Gastroesophageal sphincter (tissue), 4 donors: ENCODE results near the gene ZNF486. TPM values are rescaled to one million over a fixed set of nuclear protein-coding genes. Genes with fewer than 3 reads are reported as not detected.

Experiments used
- ATAC-seq: fragments of 150-250 bp; one replicate; pipeline ENCODE4 v1.9.1; 2016; ENCODE audit warnings: mild to moderate bottlenecking, moderate library complexity
- H3K27ac ChIP-seq, 4 donors: fragments of 200-600 bp; sonication (generic) in 3 of 4; 1 replicate in 3 of 4; 2 replicates in 1 of 4; pipeline ENCODE4 v1.5.1; 2016 to 2019
- H3K27me3 ChIP-seq: fragments of 200-600 bp; sonication (generic); one replicate; pipeline ENCODE4 v1.5.1; 2019
- H3K36me3 ChIP-seq, 2 donors: fragments of 200-600 bp; sonication (generic); one replicate each; pipeline ENCODE4 v1.5.1; 2019; ENCODE audit warnings: control low read depth in 1 of 2
- H3K4me1 ChIP-seq, 3 donors: fragments of 200-600 bp; sonication (generic); 1 replicate in 2 of 3; 2 replicates in 1 of 3; pipeline ENCODE4 v1.5.1; 2016 to 2019; ENCODE audit warnings: control low read depth in 2 of 3
- H3K4me3 ChIP-seq, 2 donors: fragments of 200-600 bp; sonication (generic); one replicate each; pipeline ENCODE4 v1.5.1; 2019; ENCODE audit warnings: mild to moderate bottlenecking in 1 of 2, moderate library complexity in 1 of 2
- H3K9me3 ChIP-seq, 3 donors: fragments of 200-600 bp; sonication (generic); one replicate each; pipeline ENCODE4 v1.5.1; 2017 to 2019; ENCODE audit warnings: control low read depth in 2 of 3
- CTCF ChIP-seq, 4 experiments: fragments of 200-600 bp in 2 of 4; fragments of 450-650 bp in 2 of 4; sonication (generic) in 1 of 4; IDR thresholded peaks; one replicate each; pipeline ENCODE4 v1.5.1; 2017 to 2019; ENCODE audit warnings: antibody characterized with exemption in 4 of 4, mild to moderate bottlenecking in 2 of 4, moderate library complexity in 2 of 4
- EP300 ChIP-seq: sonication (generic); formaldehyde crosslinking; IDR thresholded peaks from one replicate; pipeline ENCODE4 v1.6.1; 2017; ENCODE audit warnings: antibody characterized with exemption, mild to moderate bottlenecking
- POLR2A ChIP-seq, 2 donors: fragments of 450-650 bp; IDR thresholded peaks; one replicate each; pipeline ENCODE4 v1.6.1; 2017; ENCODE audit warnings: antibody characterized with exemption in 2 of 2, mild to moderate bottlenecking in 2 of 2, moderate library complexity in 1 of 2
- POLR2AphosphoS5 ChIP-seq: sonication (generic); formaldehyde crosslinking; IDR thresholded peaks from one replicate; pipeline ENCODE4 v1.6.1; 2017; ENCODE audit warnings: antibody characterized with exemption
- WGBS, 2 donors: methylation state at CpG; one replicate each; pipeline ENCODE4 v1.1.5; 2018; ENCODE audit warnings: low coverage in 1 of 2; 5-methylcytosine and 5-hydroxymethylcytosine counted together
- total RNA-seq, 4 donors: library from RNA; depleted of rRNA; stranded (reverse); fragments of >200 nt; gene quantifications; one replicate each; pipeline ENCODE4 v1.1.0, GENCODE V29; 2016

The ZNF486 gene
- total RNA-seq, 4 donors from 2014 or later, result 2.6 to 4.4 (median 3.0) TPM

GRCh38 chr19:20153281-20153680 lies 13.7 kb upstream of the ZNF486 start:
- no peak for TF ChIP-seq POLR2A (IDR thresholded peaks at IDR 0.05)
- TF ChIP-seq POLR2AphosphoS5, result no peak
- no peak for TF ChIP-seq CTCF (IDR thresholded peaks at IDR 0.05)
- TF ChIP-seq EP300, result no peak
- no peaks in the 10 kb centered on the region for H3K4me1 ChIP-seq
- no peak for ATAC-seq
- no peaks in the 10 kb centered on the region for H3K27me3 ChIP-seq
- no peak overlapping the region for H3K4me3 ChIP-seq
- no peaks in the 10 kb centered on the region for H3K36me3 ChIP-seq
- H3K27ac ChIP-seq, result no peak overlapping the region
- H3K9me3 ChIP-seq, result no peaks in the 10 kb centered on the region
- WGBS, 2 donors, result 84 to 91% methylated on average over 2 to 4 of the region's 4 CpGs

GRCh38 chr19:20154636-20155035 lies 12.4 kb upstream of the ZNF486 start:
- Histone ChIP-seq H3K9me3 (no peaks in the 10 kb centered on the region), H3K4me3 (no peak overlapping the region), H3K27ac (no peak overlapping the region), H3K36me3 (no peaks in the 10 kb centered on the region), H3K27me3 (no peaks in the 10 kb centered on the region), H3K4me1 (no peaks in the 10 kb centered on the region)
- no peak for TF ChIP-seq CTCF (IDR thresholded peaks at IDR 0.05)
- no peak for ATAC-seq
- 60 to 83% methylated on average over 1 to 4 of the region's 4 CpGs for WGBS, 2 donors

- Histone ChIP-seq H3K4me3 (no peak overlapping the region), H3K36me3 (no peaks in the 10 kb centered on the region), H3K4me1 (peaks cover 0 to 7% (median 0%) of the 10 kb centered on the region in 3 donors), H3K27ac (no peak overlapping the region), H3K9me3 (no peaks in the 10 kb centered on the region), H3K27me3 (no peaks in the 10 kb centered on the region)
- TF ChIP-seq POLR2A (IDR thresholded peaks at IDR 0.05) (no peak), EP300 (no peak), POLR2AphosphoS5 (no peak), CTCF (IDR thresholded peaks at IDR 0.05) (no peak)
- no peak for ATAC-seq
- WGBS, 2 donors, result 70 to 86% methylated on average over 1 to 2 of the region's 3 CpGs
These were observed 4.2 kb upstream of the ZNF486 start for GRCh38 chr19:20162821-20163220.

- H3K36me3 ChIP-seq, result no peaks in the 10 kb centered on the region
- H3K27ac ChIP-seq, result no peak overlapping the region
- H3K27me3 ChIP-seq, result no peaks in the 10 kb centered on the region
- no peaks in the 10 kb centered on the region for H3K9me3 ChIP-seq
- no peak for TF ChIP-seq EP300
- no peak for TF ChIP-seq POLR2AphosphoS5
- no peak for TF ChIP-seq POLR2A (IDR thresholded peaks at IDR 0.05)
- no peak for TF ChIP-seq CTCF (IDR thresholded peaks at IDR 0.05)
- H3K4me3 ChIP-seq, result no peak overlapping the region
- no peak for ATAC-seq
- H3K4me1 ChIP-seq, result peaks cover 0 to 21% (median 0%) of the 10 kb centered on the region in 3 donors
- WGBS, 2 donors, result 90 to 91% methylated on average over 1 of the region's 1 CpG
These were observed 2.6 kb upstream of the ZNF486 start for GRCh38 chr19:20164456-20164855.

- ATAC-seq, result no peak
- TF ChIP-seq POLR2A (IDR thresholded peaks at IDR 0.05) (no peak), EP300 (no peak), CTCF (IDR thresholded peaks at IDR 0.05) (no peak), POLR2AphosphoS5 (no peak)
- WGBS, 2 donors, result 68 to 72% methylated on average over 3 to 4 of the region's 7 CpGs
These were observed 932 bp upstream of the ZNF486 start for GRCh38 chr19:20165971-20166592.

More at GRCh38 chr19:20165971-20166592, 932 bp upstream of the ZNF486 start:
- H3K27me3 ChIP-seq, result no peaks in the 10 kb centered on the region
- H3K9me3 ChIP-seq, result no peaks in the 10 kb centered on the region
- peaks cover 0 to 21% (median 0%) of the 10 kb centered on the region in 3 donors for H3K4me1 ChIP-seq
- H3K27ac ChIP-seq, result no peak overlapping the region
- H3K36me3 ChIP-seq, result peaks cover 0 to 10% of the 10 kb centered on the region in 2 donors
- H3K4me3 ChIP-seq, result no peak overlapping the region
